HG03175 (cell line): ENCODE measurements around the gene ERFL.
"Not testable (repeated sequence)": the region's sequence is repeated elsewhere in the genome, so short reads cannot be mapped to it uniquely, and the experiment has no call there.

Experiments used
- ATAC-seq: cut with Tn5 transposase; IDR thresholded peaks from one replicate; pipeline ENCODE4 v1.9.1; 2021; ENCODE audit warnings: mild to moderate bottlenecking, moderate library complexity; ENCODE audit not compliant: unreplicated experiment

Gene ERFL

GRCh38 chr19:41914424-41914834, 13.8 kb downstream of the ERFL start:
- not testable (repeated sequence) for ATAC-seq

- no peak for ATAC-seq
Observed at GRCh38 chr19:41913538-41914423, 14.5 kb downstream of the ERFL start.

GRCh38 chr19:41912899-41913537, 15.2 kb downstream of the ERFL start:
- ATAC-seq: no peak

GRCh38 chr19:41911889-41912731, 16.1 kb downstream of the ERFL start:
- no peak for ATAC-seq

GRCh38 chr19:41910992-41911888, 17.0 kb downstream of the ERFL start:
- ATAC-seq: no peak

GRCh38 chr19:41910240-41910991, 17.8 kb downstream of the ERFL start:
- ATAC-seq: no peak

GRCh38 chr19:41909706-41910105, 18.5 kb downstream of the ERFL start:
- ATAC-seq: no peak

- ATAC-seq: no peak
Observed at GRCh38 chr19:41908724-41909464, 19.4 kb downstream of the ERFL start.

GRCh38 chr19:41907994-41908615, 20.1 kb downstream of the ERFL start:
- ATAC-seq: no peak

GRCh38 chr19:41906916-41907680, 21.2 kb downstream of the ERFL start:
- no peak for ATAC-seq

GRCh38 chr19:41906271-41906670, 22.0 kb downstream of the ERFL start:
- no peak for ATAC-seq

- no peak for ATAC-seq
Observed at GRCh38 chr19:41905273-41906002, 22.8 kb downstream of the ERFL start.

- ATAC-seq: no peak
Observed at GRCh38 chr19:41904118-41904870, 24.0 kb downstream of the ERFL start.

- no peak for ATAC-seq
Observed at GRCh38 chr19:41903193-41903953, 24.9 kb downstream of the ERFL start.

- ATAC-seq: no peak
Observed at GRCh38 chr19:41902594-41902993, 25.7 kb downstream of the ERFL start.
